Amniotic epithelial cell (primary cell): ENCODE results near the gene TPO.
"Not testable (repeated sequence)": the region's sequence is repeated elsewhere in the genome, so short reads cannot be mapped to it uniquely, and the experiment has no call there.

Experiments used
- DNase-seq: peaks from one replicate; pipeline ENCODE4 v3.0.0-alpha.2; 2010; ENCODE audit warnings: low read depth

Gene TPO

DNA sequence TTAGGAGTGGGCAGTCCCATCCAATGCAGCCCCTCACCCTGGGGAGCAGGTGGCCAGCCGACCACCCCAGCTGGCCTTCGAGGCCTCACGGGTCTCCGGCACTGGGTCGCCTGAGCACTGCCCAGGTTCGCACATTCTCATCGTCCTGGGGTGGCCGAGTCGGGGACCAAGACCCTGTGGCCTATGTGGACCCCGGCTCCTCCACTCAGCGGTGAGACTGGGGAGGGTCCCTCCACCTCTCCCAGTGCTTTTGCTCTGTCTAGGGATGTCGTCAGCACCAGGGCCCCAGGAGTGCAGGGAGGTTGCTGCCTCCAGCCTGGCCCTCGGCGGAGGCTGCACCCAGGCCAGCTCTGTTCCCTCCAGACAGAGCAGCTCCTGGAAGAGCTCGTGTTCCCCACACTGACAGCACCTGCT, 89.6 kb downstream of the TPO start:
- DNase-seq: no peak

DNA sequence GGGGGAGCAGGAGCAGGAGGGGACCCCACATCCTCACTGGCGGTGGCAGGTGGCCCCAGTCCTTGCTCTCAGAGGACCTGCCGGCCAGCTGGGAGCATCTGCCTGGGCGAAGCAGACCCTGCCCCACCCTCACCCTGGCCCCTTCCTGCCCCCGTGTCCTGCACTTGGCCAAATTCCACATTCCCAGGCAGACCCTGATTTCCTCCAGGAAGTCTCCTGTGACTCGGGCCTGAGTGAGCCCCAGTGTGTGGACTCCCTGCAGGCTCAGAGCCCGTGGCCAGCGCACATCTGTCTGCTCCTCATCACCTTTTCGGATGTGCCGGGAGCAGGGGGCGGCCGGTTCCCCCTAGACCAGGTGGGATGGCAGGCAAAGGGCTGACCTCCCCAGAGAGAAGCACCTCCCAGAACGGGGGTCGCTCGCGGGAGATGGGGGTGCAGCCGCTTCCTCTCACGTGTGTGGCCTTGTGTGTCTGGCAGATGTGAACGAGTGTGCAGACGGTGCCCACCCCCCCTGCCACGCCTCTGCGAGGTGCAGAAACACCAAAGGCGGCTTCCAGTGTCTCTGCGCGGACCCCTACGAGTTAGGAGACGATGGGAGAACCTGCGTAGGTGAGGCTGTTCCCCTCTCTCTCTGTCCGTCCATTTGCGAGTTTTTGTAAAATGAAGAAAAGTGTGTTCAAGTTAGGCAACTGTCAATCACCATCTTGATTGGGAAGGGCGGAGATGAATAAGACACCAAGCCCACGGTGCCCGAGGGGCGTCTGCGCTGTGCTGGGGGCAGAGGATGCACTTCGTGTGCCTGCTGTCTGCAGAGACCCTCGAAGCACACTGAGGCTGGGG, 90.4 kb downstream of the TPO start:
- DNase-seq: no peak

DNA sequence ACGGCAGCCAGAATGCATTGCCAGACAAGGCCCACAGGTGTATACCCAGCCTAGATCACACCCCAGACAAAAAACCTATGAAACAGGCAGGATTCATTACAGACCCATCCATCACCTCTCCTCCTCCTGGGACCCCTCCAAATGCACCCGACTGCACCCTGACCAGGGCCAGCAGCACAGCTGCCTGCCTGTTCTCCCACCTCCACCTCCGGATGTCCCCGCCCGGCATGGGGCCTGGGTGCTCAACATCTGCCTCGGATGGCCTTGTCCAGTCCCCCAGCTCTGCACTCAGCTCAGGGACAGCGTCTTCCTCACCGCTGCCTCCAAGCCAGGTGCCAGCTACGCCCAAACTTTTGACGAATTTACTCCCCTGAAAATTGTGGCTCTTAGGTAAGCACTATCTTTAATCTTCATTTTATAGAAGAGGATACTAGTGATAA, 91.1 kb downstream of the TPO start:
- no peak for DNase-seq

DNA sequence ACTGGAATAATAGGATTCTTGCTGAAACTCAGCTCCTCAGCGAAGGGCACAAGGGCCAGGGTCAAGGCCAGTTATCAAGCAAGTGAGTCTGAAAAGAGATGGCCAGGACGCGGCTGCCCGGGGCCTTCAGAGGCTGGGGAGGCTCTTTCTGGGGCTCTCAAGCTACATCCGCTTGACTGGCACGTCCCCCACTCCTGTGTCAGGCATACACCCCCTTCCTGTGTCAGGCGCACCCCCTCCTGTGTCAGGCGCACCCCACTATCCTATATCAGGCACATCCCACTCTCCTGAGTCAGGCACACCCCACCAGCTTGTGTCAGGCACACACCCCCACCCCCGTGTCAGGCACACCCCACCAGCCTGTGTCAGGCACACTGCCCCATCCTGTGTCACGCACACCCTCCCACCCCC, 91.8 kb downstream of the TPO start:
- DNase-seq: no peak

DNA sequence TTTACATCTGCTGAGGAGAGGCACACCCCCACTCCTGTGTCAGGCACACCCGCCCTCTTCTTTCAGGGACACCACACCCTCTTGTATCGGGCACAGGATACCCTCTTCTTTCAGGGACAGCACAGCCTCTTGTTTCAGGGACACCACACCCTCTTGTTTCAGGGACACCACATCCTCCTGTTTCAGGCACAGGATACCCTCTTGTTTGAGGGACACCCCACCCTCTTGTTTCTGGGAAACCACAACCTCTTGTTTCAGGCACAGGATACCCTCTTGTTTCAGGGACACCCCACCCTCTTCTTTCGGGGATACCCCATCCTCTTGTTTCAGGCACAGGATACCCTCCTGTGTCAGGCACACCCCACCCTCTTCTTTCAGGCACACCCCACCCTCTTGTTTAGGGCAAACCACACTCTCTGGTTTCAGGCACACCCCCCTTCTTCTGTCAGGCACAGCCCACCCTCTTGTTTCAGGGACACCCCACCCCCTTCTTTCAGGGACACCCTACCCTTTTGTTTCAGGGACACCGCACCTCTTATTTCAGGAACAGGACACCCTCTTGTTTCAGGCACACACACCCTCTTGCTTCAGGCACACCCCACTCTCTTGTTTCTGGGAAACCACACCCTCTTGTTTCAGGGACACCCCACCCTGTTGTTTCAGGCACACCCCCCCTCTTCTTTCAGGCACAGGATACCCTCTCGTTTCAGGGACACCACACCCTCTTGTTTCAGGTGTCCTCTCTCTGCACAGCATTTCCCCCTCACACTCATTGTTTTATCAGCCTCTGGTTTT, 96.2 kb downstream of the TPO start:
- no peak for DNase-seq

DNA sequence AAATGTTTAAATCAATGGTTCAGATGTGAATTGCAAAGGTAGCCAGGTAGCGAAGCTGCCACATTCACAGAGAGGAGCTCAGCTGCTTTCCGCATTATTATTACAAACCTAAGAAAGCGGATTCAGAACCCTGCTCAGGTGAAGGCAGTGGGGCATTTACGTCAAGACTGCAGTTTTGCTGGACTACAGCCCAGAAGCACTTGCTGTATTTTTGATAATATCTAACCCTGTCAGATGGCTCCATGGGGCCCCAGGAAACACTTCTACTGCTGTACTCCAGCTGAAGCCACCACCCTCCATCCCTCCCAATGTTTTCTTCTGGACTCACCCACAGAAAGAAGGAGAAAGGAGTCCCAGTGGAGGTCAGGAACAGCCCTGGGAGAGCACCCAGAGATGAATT, 96.9 kb downstream of the TPO start:
- no peak for DNase-seq

DNA sequence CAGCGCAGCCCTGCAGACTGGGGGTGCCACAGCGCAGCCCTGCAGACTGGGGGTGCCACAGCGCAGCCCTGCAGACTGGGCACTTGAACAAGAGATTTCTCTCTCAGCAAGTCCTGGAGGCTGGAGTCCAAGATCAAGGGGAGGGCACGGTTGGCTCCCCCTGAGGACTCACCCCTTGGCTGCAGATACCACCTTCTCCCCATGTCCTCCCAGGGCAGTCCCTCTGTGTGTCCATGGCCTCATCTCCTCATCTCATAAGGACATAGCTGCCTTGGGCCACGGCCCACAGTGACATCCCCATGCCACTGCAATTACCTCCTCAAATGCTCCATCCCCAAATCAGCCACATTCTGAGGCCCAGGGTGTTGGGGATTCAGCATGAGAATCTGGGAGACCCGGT, 98.2 kb downstream of the TPO start:
- DNase-seq: no peak

DNA sequence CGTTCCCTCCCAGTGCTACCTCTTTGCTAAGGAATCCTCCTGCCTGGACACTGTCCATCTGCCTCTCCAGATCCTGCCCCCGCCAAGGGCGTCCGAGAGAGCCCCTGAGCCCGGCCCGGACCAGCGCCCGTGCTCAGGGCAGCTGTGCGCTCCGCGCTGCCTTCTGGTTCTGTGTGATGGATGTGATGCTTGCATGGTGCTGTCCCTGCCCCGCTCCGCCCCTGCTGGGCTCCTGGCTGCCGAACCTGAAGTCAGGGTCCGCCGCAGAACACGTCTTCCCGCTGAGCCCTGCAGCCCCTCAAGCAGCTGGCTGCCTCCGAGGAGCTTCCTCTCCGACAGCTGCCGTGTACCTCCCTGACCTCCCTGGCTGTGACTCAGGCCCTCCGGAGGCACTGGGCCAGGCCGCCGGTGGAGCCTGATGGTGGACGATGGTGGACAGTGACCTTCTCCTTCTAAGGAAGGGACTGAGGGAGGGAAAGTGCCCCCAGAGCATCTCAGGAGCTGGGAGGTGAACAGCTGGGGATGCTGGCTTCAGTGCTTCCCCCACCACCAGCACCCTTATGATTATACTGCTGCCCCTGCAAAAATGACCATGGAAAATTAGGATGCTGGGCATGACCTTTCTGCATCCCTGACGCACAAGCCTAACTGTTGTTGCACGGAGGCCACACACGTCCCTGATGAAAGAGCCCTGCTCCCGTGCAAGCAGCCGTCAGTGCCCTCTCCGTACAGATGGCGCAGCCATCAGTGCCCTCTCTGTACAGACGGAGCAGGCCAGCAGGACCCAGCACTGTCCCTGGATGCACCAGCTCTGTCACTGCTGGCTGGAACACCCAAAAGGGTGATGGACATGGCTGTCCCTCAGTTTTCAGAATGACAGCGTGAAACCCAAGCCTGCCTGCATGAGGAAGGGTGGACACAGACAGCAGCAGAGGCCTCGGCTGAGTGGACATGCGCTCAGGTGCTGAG, 99.3 kb downstream of the TPO start:
- no peak for DNase-seq

DNA sequence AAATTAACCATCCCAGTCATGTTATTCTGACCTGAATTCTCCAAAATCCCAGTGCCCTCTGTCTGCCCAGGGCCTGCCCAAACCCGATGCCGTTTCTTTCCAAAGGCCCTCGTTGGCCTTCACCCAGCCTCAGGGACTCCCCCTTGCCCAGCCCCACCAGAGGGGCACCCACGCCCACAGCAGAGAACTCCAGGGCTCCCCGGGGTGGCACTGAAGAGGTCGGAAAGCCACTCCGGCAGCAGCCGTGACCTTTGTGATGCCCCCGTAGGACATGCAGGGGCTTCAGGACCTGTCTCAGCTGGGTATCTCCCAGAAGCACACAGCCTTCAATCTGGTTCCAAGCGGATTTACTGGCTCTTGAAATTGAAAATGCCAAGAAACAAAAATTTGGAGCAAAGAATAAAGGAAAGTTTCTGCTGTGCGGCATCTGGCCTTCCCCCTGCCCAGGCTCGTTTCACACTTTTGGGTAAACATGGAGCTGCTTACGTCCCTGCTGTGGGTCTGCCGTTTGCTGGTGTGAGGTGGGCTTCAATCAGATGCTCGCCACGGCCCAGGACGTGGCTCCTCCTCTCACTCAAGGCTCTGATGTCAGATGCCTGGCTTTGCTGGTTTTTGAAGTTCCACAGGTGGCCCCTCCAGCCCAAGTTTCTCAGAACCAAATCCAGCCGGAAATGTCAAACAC, 101.3 kb downstream of the TPO start:
- no peak for DNase-seq

DNA sequence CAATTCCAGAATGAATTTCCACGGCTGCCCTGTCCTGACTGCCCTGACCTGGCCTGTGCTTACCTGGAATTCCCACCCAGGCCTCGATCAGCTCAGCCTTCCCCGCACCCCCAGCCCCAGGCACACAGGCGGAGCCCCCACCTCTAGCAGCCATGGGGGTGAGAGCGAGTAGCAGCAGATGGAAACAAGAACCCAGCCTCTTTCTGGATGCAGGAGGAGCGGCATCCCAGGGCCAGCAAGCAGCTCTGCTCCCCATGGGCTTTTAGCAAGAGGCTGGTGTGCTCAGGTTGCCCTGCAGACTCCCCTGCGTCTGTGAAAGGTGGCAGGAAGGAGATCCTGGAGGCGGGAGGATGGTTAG, 101.8 kb downstream of the TPO start:
- DNase-seq: no peak

DNA sequence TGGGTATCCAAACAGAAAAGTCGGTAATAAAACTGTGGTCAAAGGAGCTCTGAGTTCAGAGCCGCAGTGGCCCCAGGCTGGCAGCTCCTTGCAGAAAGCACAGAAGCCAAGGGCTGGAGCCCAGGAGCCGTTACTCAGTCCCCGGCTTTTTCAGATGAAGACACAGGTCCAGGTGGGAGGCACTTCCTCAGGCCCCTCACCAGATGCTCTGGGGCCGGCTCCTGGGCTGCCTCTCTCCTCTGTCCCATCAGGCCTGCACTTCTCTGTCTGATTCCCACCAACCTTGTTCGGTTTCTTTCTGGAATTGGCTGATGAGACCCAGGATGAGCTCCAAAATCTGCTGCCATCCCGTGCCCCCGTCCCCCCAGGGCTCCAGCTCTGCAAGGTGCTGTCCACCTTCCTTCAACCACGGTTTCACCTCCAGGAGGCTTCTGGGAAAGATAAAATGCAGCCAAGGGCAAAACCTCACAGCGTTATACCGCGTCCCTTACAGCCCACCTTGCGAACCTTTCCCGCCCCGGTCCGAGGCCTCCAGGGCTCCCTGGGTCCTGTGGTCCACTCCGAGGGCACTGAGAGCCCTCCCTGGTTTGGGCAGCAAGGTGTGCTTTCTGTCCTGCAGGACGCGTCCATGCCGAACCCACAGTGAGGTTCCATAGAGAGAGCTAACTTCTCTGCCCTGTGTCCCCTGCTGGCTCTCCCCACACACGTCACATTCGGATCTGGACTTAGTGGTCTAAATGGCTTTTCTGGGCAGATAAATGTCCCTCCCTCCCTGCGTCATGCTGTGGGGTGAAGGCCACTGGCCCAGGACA, 102.9 kb downstream of the TPO start:
- no peak for DNase-seq

DNA sequence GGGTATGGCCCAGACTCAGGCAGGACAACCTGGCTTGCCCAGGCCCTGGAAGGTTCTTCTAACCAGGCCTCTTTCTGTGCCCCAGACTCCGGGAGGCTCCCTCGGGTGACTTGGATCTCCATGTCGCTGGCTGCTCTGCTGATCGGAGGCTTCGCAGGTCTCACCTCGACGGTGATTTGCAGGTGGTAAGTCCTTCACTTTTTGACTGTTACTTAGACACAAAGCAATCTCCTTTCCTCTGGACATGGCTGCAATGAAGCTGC, 103.5 kb downstream of the TPO start:
- no peak for DNase-seq

DNA sequence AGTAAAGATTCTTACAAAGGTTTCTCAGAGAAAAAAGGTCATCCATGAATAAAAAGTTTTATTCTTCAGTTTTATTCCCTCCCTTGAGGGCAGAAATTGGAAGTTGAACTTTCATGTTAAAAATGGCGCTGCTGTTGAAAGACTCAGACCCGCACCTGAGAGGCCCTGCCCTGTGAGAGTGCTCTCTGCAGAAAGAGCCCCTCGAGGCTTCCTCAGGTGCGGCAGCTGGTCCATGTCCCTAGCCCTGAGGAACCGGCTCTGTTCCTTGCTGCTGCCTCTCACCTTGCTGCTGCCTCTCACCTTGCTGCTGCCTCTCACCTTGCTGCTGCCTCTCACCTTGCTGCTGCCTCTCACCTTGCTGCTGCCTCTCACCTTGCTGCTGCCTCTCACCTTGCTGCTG, 104.0 kb downstream of the TPO start:
- DNase-seq: not testable (repeated sequence)

DNA sequence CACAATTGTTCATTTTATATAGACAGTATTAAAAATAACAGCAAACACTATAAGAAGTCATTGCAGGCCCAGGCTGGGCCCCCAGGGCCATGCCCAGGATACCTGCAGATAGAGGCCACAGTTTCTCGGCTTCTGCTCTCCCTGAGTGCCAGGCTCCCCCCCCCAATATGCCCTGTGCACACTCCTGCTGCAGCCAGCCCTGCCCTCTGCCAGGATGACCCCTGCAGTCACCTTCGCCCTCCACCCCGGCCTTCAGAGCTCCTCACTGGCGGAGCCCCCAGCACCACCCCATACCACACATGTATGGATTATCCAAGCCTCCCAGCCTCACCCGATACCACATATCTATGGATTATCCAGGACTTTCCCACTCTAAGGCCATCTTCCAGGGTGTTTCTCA, 104.5 kb downstream of the TPO start:
- no peak for DNase-seq

DNA sequence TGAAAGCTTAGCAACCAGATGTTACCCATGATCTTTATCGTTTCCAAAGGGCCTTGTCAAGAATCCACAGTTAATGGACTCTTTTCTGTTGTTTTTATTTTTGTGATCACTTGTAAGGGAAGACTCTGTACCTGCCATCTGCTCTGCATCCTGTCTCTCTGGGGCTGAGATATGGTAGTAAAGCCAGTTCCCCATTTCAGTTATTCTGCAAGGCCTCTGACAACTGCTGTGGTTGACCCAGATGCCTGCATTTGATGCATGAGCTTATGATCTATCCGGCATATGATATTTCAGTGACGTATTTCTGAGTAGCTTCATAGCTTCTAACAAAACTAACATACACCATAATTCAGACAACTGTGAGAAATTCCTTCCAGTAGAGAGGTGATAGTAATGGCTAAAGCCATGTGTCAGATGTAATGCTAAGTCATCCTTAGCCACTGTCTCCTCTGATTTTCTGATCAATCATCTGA, 105.1 kb downstream of the TPO start:
- no peak for DNase-seq

DNA sequence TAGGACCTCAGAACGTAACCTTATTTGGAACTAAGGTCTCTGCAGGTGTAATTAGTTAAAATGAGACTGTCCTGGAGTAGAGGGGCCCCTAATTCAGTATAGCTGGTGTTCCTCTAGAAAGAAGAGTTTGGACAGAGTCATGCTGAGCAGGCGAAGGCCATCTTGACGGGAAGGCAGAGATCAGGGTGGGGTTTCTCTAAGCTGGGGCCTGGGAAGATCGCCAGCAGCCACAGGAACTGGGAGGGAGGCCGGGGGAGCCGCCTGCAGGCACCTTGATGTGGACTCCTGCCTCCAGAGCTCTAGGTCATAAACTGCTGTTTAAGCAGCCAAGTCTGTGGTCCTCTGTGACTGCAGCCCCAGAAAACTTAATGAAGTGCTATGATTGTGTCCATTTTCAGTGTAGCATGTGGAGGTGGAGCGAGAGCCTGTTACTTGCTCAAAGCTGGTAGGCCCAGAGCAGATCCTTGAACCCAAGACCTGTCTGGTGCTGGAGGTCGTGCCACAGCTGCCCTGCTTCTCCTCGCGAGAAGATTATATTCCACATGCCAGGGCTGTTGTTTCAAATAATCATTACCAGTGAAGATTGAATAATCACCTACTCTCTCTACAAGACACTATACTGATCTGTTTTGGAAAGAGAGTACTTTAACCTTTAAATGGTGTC, 105.7 kb downstream of the TPO start:
- no peak for DNase-seq

DNA sequence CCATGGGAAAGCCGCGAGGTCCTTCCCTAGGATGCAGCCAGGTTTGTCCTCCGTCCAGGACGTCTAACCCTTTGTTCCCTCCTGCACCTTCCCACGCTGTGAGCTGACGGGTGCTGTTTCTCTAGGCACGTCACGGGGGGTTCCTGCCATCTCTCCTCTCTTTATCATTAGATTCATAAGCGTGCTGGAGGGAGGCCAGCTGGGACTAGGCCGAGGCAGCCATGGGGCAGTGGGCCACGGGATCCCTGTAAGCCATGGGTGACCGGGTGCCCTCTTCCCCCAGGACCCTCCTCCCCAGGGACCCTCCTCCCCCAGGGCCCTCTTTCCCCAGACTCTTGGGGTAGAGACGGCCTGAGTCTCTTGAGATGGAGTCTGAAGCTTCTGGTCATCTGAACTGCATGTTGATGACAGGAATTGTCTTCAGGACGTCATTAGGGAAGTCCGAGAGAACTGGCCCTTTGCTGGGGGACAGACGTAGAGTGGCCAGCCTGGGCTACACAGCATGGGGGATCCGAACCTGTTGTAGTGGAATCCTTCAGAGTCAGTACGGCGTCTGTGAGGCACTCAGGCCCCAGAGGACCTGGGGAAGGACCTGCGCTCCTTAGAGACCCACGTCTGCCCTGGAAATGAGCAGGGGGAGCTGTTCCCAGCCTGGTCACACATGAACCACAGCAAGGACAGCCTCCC, 108.1 kb downstream of the TPO start:
- no peak for DNase-seq

DNA sequence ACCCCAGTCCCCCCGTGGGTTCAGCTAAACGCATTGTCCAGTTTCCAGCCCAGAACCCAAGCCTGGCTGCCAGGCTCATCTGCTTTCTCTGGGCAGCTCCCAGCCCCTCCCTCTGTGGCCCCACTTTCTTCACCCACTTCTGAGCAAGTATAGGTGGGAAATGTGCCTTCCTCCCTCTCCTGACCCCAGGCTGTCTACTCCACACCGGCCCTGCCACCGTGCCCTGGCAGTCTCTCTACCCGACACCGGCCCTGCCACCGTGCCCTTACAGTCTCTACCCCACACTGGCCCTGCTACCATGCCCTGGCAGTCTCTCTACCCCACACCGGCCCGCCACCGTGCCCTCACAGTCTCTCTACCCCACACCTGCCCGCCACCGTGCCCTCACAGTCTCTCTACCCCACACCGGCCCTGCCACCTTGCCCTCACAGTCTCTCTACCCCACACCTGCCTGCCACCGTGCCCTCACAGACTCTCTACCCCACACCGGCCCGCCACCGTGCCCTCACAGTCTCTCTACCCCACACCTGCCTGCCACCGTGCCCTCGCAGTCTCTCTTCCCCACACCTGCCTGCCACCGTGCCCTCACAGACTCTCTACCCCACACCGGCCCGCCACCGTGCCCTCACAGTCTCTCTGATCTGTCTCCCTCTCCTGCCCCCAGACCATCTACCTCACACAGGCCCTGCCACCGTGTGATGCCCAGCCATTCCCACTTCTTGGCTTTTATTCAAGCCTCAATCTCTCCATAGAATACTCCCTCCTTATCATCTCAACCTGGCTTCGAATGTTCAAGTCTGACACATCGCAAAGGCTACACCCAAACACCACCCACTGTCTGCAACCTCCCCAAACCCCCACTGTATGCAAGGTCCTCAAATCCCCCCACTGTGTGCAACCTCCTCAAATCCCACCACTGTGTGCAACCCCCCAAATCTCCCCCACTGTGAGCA, 108.9 kb downstream of the TPO start:
- DNase-seq: no peak
